HEK293 (cell line): Measurements from ENCODE around the gene MYRIP.

Source experiments
- TCF7L2 ChIP-seq: IDR thresholded peaks from 2 replicates; pipeline ENCODE4 v1.6.1; 2011; ENCODE audit warnings: low read depth, mild to moderate bottlenecking, inconsistent platforms, low read length, moderate library complexity, borderline replicate concordance
- YY1 ChIP-seq: fragments of 450-650 bp; formaldehyde crosslinking; IDR thresholded peaks from 2 replicates; pipeline ENCODE4 v1.5.1; 2018; ENCODE audit warnings: missing biosample characterization, missing genetic modification characterization
- ZNF350 ChIP-seq: fragments of 450-650 bp; formaldehyde crosslinking; IDR thresholded peaks from 2 replicates; pipeline ENCODE4 v1.5.0; 2017; ENCODE audit warnings: missing biosample characterization, mild to moderate bottlenecking, missing genetic modification characterization
- ZNF362 ChIP-seq: fragments of 450-650 bp; formaldehyde crosslinking; IDR thresholded peaks from 2 replicates; pipeline ENCODE4 v1.5.1; 2016; ENCODE audit warnings: missing biosample characterization, missing genetic modification characterization
- ZNF704 ChIP-seq: fragments of 450-650 bp; formaldehyde crosslinking; IDR thresholded peaks from 2 replicates; pipeline ENCODE4 v1.5.1; 2016; ENCODE audit warnings: missing biosample characterization, missing genetic modification characterization
- TF ChIP-seq, protein P1 (sequence below): fragments of 450-650 bp; formaldehyde crosslinking; IDR thresholded peaks from 2 replicates; pipeline ENCODE4 v1.5.1; 2016; ENCODE audit warnings: missing biosample characterization, missing genetic modification characterization

DNA sequence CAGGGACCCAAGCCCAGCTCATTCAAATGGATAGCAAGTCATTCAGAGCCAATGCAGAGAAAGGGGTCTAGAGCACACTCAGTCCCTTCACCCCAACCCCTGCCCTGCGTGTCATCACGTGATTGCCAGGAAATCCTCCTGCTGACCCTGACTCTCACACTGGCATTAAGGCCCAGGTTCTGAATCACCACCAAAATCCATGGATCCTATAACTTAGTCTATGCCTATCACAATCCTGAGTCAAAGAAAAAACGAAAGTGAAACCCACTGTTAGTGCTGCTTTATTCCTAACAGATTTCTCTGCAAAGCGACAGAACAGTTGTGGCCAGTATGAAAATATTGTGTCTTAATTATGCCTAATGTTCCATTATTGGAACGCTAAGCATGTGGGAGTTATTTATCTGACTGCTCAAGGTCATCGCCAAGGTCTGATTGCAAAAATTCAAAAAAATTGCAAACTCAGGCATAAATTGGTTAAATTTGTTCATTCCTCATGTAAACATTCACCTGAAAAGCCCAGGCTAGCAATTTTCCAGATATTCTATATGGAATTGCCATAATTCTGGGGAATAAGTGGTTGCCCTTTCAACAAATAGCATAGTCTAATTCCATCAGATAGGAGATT is 391.4 kb downstream of the MYRIP start:
- TF ChIP-seq TCF7L2 = no peak
- TF ChIP-seq ZNF350 (tag by site-specific recombination) = no peak
- TF ChIP-seq ZNF704 (tag by site-specific recombination) = no peak
- no peak for TF ChIP-seq ZNF362 (tag by site-specific recombination)
- TF ChIP-seq, protein P1, sequence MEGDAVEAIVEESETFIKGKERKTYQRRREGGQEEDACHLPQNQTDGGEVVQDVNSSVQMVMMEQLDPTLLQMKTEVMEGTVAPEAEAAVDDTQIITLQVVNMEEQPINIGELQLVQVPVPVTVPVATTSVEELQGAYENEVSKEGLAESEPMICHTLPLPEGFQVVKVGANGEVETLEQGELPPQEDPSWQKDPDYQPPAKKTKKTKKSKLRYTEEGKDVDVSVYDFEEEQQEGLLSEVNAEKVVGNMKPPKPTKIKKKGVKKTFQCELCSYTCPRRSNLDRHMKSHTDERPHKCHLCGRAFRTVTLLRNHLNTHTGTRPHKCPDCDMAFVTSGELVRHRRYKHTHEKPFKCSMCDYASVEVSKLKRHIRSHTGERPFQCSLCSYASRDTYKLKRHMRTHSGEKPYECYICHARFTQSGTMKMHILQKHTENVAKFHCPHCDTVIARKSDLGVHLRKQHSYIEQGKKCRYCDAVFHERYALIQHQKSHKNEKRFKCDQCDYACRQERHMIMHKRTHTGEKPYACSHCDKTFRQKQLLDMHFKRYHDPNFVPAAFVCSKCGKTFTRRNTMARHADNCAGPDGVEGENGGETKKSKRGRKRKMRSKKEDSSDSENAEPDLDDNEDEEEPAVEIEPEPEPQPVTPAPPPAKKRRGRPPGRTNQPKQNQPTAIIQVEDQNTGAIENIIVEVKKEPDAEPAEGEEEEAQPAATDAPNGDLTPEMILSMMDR (tag by site-specific recombination) = no peak
- no peak for TF ChIP-seq YY1 (tag by site-specific recombination)
